ENCODE data around the gene KLHL10. TPM values are rescaled to one million over a fixed set of nuclear protein-coding genes. Genes with fewer than 3 reads are reported as not detected.

KLHL10 gene
- total and polyA plus RNA-seq, 2 of the 13 experiments (the other 11 are each of a cell fraction or from before 2014, with no cell fraction given): 0.04 to 0.08 TPM

GRCh38 chr17:41792845-41793783, 44.5 kb upstream of the KLHL10 start (continued):
- TF ChIP-seq ZNF737 (CRISPR knock-in tag; IDR thresholded peaks at IDR 0.05; ENCODE audit: borderline replicate concordance) (no peak), FOXA1 (IDR thresholded peaks at IDR 0.05) (no peak), FOXA1 (CRISPR knock-in tag; IDR thresholded peaks at IDR 0.05) (no peak), MTF2 (CRISPR knock-in tag; IDR thresholded peaks at IDR 0.05; ENCODE audit: borderline replicate concordance) (no peak), ZNF292 (CRISPR knock-in tag; IDR thresholded peaks at IDR 0.05; ENCODE audit: borderline replicate concordance, low read depth) (peak; percentile 66), ZFP41 (CRISPR knock-in tag; IDR thresholded peaks at IDR 0.05; ENCODE audit: borderline replicate concordance) (0 out of 2 replicates have a peak, but pooled peaks have one; percentile 70), ZNF644 (CRISPR knock-in tag; IDR thresholded peaks at IDR 0.05; ENCODE audit: low read depth) (0 out of 2 replicates have a peak, but pooled peaks have one; percentile 14), PHF20 (CRISPR knock-in tag; IDR thresholded peaks at IDR 0.05) (peak; percentile 45; the same call in 1 of the 2 replicates), HNRNPK (IDR thresholded peaks at IDR 0.05; ENCODE audit: low read depth, low read length, poor library complexity, severe bottlenecking) (no peak), ZNF788 (CRISPR knock-in tag; IDR thresholded peaks at IDR 0.05; ENCODE audit: borderline replicate concordance) (0 out of 2 replicates have a peak, but pooled peaks have one; percentile 28), ZNF547 (CRISPR knock-in tag; IDR thresholded peaks at IDR 0.05) (0 out of 2 replicates have a peak, but pooled peaks have one; percentile 11), FOSL2 (CRISPR knock-in tag; IDR thresholded peaks at IDR 0.05) (peak; percentile 82), MEIS2 (CRISPR knock-in tag; IDR thresholded peaks at IDR 0.05) (0 out of 2 replicates have a peak, but pooled peaks have one; percentile 33), ARNTL (CRISPR knock-in tag; IDR thresholded peaks at IDR 0.05) (0 out of 2 replicates have a peak, but pooled peaks have one; percentile 7), SOX5 (CRISPR knock-in tag; IDR thresholded peaks at IDR 0.05; ENCODE audit: borderline replicate concordance) (no peak), ZNF20 (CRISPR knock-in tag; IDR thresholded peaks at IDR 0.05) (no peak), TAF1 (CRISPR knock-in tag; IDR thresholded peaks at IDR 0.05) (no peak; the same call in 1 of the 2 replicates), KAT7 (CRISPR knock-in tag; IDR thresholded peaks at IDR 0.05; ENCODE audit: borderline replicate concordance) (peak; percentile 62; the same call in 1 of the 2 replicates), ZNF235 (CRISPR knock-in tag; IDR thresholded peaks at IDR 0.05; ENCODE audit: borderline replicate concordance) (peak; percentile 10; the same call in 1 of the 2 replicates), ZSCAN25 (CRISPR knock-in tag; IDR thresholded peaks at IDR 0.05) (peak; percentile 64), PHF8 (CRISPR knock-in tag; IDR thresholded peaks at IDR 0.05) (peak; percentile 19; the same call in 1 of the 2 replicates), RARA (CRISPR knock-in tag; IDR thresholded peaks at IDR 0.05) (peak; percentile 32; the same call in 1 of the 2 replicates), POLR2A (IDR thresholded peaks at IDR 0.05; ENCODE audit: insufficient read depth in 1 of 2, low read depth in 2 of 2, low read length in 2 of 2) (no peak; a peak in 1 of 4 replicates), ZBED4 (CRISPR knock-in tag; IDR thresholded peaks at IDR 0.05; ENCODE audit: borderline replicate concordance) (peak; percentile 9; the same call in 1 of the 2 replicates), SP5 (CRISPR knock-in tag; IDR thresholded peaks at IDR 0.05; ENCODE audit: borderline replicate concordance, low read depth) (peak; percentile 71), ZNF747 (CRISPR knock-in tag; IDR thresholded peaks at IDR 0.05; ENCODE audit: borderline replicate concordance) (no peak), AKAP8 (CRISPR knock-in tag; IDR thresholded peaks at IDR 0.05) (0 out of 2 replicates have a peak, but pooled peaks have one; percentile 40), ZNF619 (CRISPR knock-in tag; IDR thresholded peaks at IDR 0.05) (no peak; the same call in none of the 2 replicates)
